ENCODE data around the gene CEACAM20. TPM values are rescaled to one million over a fixed set of nuclear protein-coding genes. Genes with fewer than 3 reads are reported as not detected.

Gene CEACAM20
- total RNA-seq, 1 experiment from 2014 or later = not detected

DNA sequence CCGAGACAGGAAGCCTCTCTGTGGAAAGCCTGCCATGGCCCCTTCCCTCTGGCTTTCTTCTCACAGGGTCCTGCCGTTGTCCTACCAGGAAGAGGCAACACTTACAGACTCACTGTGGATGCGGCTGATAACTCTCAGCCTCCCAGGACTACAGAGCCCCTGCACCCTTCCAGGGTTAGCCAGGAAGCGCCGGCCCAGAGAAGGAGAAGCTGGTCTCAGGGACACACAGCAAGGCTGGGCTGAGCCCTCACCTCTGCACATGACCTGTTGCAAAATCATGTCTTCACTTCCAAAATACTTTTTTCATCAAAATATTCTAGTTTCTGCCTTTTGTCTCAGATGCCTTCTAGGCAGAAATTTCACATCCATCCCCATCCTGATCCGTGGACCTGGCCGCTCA, 1.9 kb downstream of the CEACAM20 start (continued):
- TF ChIP-seq, protein P1, sequence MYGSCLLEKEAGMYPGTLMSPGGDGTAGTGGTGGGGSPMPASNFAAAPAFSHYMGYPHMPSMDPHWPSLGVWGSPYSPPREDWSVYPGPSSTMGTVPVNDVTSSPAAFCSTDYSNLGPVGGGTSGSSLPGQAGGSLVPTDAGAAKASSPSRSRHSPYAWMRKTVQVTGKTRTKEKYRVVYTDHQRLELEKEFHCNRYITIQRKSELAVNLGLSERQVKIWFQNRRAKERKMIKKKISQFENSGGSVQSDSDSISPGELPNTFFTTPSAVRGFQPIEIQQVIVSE (CRISPR knock-in tag; IDR thresholded peaks at IDR 0.05; ENCODE audit: borderline replicate concordance) = no peak
- TF ChIP-seq, protein P2, sequence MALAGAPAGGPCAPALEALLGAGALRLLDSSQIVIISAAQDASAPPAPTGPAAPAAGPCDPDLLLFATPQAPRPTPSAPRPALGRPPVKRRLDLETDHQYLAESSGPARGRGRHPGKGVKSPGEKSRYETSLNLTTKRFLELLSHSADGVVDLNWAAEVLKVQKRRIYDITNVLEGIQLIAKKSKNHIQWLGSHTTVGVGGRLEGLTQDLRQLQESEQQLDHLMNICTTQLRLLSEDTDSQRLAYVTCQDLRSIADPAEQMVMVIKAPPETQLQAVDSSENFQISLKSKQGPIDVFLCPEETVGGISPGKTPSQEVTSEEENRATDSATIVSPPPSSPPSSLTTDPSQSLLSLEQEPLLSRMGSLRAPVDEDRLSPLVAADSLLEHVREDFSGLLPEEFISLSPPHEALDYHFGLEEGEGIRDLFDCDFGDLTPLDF (CRISPR knock-in tag; IDR thresholded peaks at IDR 0.05) = no peak

DNA sequence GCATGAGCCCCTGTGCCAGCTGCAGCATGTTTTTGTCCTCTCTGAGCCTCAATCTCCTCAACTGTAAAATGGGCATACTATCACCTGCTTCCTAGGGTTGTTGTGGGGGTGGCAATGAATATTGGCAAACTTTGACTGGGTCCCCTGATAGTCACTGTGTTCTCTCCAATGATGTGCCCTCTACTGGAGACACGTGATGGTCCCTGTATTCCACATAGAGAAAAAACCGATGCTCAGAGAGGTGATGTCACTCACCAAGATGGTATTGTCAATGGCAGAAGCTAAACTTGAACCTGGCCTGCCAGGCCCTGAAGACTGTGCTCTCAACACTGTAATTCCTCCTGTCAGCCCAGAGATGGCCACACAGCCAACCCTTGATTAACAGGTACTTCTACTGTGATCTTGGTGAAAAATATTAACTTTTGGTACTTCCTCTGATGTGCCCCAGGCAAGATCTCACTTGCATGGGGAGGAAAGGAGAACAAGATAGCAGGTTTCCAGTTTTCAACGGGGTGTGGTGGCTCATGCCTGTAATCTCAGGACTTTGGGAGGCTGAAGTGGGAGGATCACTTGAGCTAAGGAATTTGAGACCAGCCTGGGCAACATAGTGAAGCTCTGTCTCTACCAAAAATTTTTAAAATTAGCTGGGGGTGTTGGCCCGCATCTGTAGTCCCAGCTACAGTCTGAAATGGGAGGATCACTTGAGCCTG, 3.6 kb downstream of the CEACAM20 start:
- no peak for DNase-seq (ENCODE audit: low spot score)
- ChIA-PET CTCF (interaction anchor here (0.7 kb wide), 1 partner anchor 132 kb away, joined by 3 read pairs; no protein-coding TSS in a partner anchor), POLR2A (no interaction called here)
- Mint-ChIP-seq H3K9me3 (peaks cover 38% of the 10 kb centered on the region), H3K27ac (no peak overlapping the region), H3K4me3 (no peak overlapping the region), H3K27me3 (ENCODE audit: low read depth) (peaks cover 39% of the 10 kb centered on the region), H3K36me3 (peaks cover 2% of the 10 kb centered on the region; the same call in 1 of the 2 replicates), H3K4me1 (no peaks in the 10 kb centered on the region)
- no peak for ATAC-seq
- TF ChIP-seq, protein P3, sequence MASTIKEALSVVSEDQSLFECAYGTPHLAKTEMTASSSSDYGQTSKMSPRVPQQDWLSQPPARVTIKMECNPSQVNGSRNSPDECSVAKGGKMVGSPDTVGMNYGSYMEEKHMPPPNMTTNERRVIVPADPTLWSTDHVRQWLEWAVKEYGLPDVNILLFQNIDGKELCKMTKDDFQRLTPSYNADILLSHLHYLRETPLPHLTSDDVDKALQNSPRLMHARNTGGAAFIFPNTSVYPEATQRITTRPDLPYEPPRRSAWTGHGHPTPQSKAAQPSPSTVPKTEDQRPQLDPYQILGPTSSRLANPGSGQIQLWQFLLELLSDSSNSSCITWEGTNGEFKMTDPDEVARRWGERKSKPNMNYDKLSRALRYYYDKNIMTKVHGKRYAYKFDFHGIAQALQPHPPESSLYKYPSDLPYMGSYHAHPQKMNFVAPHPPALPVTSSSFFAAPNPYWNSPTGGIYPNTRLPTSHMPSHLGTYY (CRISPR knock-in tag; IDR thresholded peaks at IDR 0.05) = no peak
- TF ChIP-seq, protein P4, sequence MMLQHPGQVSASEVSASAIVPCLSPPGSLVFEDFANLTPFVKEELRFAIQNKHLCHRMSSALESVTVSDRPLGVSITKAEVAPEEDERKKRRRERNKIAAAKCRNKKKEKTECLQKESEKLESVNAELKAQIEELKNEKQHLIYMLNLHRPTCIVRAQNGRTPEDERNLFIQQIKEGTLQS (CRISPR knock-in tag; conservative IDR thresholded peaks at IDR 0.05) = no peak
- TF ChIP-seq RELA (CRISPR knock-in tag; IDR thresholded peaks at IDR 0.05; ENCODE audit: borderline replicate concordance) = no peak
- no peak for TF ChIP-seq OVOL2 (CRISPR knock-in tag; IDR thresholded peaks at IDR 0.05; ENCODE audit: borderline replicate concordance)
- no peak for TF ChIP-seq KAT7 (CRISPR knock-in tag; IDR thresholded peaks at IDR 0.05; ENCODE audit: borderline replicate concordance)
- TF ChIP-seq, protein P5, sequence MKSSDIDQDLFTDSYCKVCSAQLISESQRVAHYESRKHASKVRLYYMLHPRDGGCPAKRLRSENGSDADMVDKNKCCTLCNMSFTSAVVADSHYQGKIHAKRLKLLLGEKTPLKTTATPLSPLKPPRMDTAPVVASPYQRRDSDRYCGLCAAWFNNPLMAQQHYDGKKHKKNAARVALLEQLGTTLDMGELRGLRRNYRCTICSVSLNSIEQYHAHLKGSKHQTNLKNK (CRISPR knock-in tag; IDR thresholded peaks at IDR 0.05) = no peak
- TF ChIP-seq CREB1 (CRISPR knock-in tag; IDR thresholded peaks at IDR 0.05) = no peak
- no peak for TF ChIP-seq NFYB (CRISPR knock-in tag; conservative IDR thresholded peaks at IDR 0.05; ENCODE audit: low read depth)
- no peak for TF ChIP-seq ZNF263 (CRISPR knock-in tag; IDR thresholded peaks at IDR 0.05; ENCODE audit: low read depth)
- TF ChIP-seq EMX1 (CRISPR knock-in tag; IDR thresholded peaks at IDR 0.05) = no peak
- TF ChIP-seq GTF2I (CRISPR knock-in tag; conservative IDR thresholded peaks at IDR 0.05) = no peak
- no peak for TF ChIP-seq ZNF317 (CRISPR knock-in tag; IDR thresholded peaks at IDR 0.05; ENCODE audit: borderline replicate concordance, low read depth)
- no peak for TF ChIP-seq SP1 (CRISPR knock-in tag; conservative IDR thresholded peaks at IDR 0.05)
- TF ChIP-seq, protein P6, sequence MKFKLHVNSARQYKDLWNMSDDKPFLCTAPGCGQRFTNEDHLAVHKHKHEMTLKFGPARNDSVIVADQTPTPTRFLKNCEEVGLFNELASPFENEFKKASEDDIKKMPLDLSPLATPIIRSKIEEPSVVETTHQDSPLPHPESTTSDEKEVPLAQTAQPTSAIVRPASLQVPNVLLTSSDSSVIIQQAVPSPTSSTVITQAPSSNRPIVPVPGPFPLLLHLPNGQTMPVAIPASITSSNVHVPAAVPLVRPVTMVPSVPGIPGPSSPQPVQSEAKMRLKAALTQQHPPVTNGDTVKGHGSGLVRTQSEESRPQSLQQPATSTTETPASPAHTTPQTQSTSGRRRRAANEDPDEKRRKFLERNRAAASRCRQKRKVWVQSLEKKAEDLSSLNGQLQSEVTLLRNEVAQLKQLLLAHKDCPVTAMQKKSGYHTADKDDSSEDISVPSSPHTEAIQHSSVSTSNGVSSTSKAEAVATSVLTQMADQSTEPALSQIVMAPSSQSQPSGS (CRISPR knock-in tag; IDR thresholded peaks at IDR 0.05; ENCODE audit: borderline replicate concordance, low read depth) = no peak

DNA sequence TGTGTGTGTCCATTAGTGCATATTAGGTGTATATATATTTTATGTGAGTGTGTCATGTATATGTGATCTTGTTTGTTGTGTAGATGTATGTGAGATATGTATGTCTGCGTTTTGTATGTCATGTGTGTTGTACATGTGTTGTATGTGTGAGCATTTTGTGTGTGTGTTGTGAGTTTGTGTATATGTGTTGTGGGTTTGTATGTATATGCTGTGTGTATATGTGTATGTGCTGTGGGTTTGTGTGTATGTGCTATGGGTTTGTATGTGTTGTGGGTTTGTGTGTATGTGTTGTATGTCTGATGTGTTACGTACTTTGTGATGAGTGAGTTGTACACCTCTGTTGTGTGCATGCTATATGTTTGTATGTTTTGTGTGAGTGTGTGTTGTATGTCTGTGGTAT, 8.1 kb downstream of the CEACAM20 start:
- H3K27ac Mint-ChIP-seq = no peak overlapping the region
- TF ChIP-seq EMX1 (CRISPR knock-in tag; IDR thresholded peaks at IDR 0.05) = no peak
- TF ChIP-seq SP1 (CRISPR knock-in tag; conservative IDR thresholded peaks at IDR 0.05) = no peak
- TF ChIP-seq, protein P7, sequence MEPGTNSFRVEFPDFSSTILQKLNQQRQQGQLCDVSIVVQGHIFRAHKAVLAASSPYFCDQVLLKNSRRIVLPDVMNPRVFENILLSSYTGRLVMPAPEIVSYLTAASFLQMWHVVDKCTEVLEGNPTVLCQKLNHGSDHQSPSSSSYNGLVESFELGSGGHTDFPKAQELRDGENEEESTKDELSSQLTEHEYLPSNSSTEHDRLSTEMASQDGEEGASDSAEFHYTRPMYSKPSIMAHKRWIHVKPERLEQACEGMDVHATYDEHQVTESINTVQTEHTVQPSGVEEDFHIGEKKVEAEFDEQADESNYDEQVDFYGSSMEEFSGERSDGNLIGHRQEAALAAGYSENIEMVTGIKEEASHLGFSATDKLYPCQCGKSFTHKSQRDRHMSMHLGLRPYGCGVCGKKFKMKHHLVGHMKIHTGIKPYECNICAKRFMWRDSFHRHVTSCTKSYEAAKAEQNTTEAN (CRISPR knock-in tag; IDR thresholded peaks at IDR 0.05) = no peak
- no peak for TF ChIP-seq JAZF1 (CRISPR knock-in tag; IDR thresholded peaks at IDR 0.05)
- no peak for TF ChIP-seq NR2C2 (CRISPR knock-in tag; IDR thresholded peaks at IDR 0.05)
- TF ChIP-seq, protein P8, sequence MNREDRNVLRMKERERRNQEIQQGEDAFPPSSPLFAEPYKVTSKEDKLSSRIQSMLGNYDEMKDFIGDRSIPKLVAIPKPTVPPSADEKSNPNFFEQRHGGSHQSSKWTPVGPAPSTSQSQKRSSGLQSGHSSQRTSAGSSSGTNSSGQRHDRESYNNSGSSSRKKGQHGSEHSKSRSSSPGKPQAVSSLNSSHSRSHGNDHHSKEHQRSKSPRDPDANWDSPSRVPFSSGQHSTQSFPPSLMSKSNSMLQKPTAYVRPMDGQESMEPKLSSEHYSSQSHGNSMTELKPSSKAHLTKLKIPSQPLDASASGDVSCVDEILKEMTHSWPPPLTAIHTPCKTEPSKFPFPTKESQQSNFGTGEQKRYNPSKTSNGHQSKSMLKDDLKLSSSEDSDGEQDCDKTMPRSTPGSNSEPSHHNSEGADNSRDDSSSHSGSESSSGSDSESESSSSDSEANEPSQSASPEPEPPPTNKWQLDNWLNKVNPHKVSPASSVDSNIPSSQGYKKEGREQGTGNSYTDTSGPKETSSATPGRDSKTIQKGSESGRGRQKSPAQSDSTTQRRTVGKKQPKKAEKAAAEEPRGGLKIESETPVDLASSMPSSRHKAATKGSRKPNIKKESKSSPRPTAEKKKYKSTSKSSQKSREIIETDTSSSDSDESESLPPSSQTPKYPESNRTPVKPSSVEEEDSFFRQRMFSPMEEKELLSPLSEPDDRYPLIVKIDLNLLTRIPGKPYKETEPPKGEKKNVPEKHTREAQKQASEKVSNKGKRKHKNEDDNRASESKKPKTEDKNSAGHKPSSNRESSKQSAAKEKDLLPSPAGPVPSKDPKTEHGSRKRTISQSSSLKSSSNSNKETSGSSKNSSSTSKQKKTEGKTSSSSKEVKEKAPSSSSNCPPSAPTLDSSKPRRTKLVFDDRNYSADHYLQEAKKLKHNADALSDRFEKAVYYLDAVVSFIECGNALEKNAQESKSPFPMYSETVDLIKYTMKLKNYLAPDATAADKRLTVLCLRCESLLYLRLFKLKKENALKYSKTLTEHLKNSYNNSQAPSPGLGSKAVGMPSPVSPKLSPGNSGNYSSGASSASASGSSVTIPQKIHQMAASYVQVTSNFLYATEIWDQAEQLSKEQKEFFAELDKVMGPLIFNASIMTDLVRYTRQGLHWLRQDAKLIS (CRISPR knock-in tag; IDR thresholded peaks at IDR 0.05; ENCODE audit: borderline replicate concordance) = no peak
- no peak for TF ChIP-seq CREB1 (CRISPR knock-in tag; IDR thresholded peaks at IDR 0.05)
- TF ChIP-seq, protein P9, sequence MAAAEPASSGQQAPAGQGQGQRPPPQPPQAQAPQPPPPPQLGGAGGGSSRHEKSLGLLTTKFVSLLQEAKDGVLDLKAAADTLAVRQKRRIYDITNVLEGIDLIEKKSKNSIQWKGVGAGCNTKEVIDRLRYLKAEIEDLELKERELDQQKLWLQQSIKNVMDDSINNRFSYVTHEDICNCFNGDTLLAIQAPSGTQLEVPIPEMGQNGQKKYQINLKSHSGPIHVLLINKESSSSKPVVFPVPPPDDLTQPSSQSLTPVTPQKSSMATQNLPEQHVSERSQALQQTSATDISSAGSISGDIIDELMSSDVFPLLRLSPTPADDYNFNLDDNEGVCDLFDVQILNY (CRISPR knock-in tag; IDR thresholded peaks at IDR 0.05) = no peak

More for the DNA sequence above, 8.1 kb downstream of the CEACAM20 start:
- POLR2A ChIA-PET = interaction anchor here (0.6 kb wide), 1 partner anchor 96 kb away, joined by 3 read pairs; no protein-coding TSS in a partner anchor
- Mint-ChIP-seq H3K36me3 (no peaks in the 10 kb centered on the region), H3K27me3 (ENCODE audit: low read depth) (peaks cover 19% of the 10 kb centered on the region), H3K9me3 (peaks cover 15% of the 10 kb centered on the region), H3K4me1 (no peaks in the 10 kb centered on the region), H3K4me3 (no peak overlapping the region)
- ATAC-seq (no peak), DNase-seq (ENCODE audit: low spot score) (no peak)
- CTCF ChIA-PET = no interaction called here
